ENCODE results near the gene GRIA1.
"Not testable (repeated sequence)": the region's sequence is repeated elsewhere in the genome, so short reads cannot be mapped to it uniquely, and the experiment has no call there.

Gene GRIA1

DNA sequence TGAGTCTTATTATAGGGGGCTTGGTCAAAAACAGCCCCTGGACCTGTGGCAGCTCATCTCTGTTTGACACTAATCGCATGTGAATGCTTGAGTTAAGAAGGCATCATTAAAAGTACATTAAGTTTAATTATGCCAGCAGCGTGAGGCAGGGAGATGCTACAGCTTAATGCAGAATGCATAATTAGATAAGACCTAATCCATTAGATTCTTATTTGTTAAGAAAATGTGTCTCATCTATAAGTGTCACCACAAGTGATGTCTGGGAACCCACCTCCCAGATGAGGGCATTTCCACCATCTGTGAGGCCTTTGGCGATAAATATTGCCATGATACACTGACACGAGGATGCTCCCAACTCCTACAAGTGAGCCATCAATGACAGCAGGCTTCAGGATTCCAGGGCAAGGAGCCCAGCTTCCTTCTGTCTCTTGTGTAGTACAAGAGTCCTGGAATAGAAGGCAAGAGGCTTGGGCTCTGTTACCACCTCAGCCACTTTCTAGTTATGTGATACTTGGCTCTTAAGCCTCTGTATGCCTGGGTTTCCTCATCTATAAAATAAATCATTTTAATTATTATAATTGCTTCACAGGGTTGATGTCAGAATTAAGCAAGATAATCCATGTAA is 345.5 kb downstream of the GRIA1 start:
- DNase-seq (ENCODE audit: low read depth in 2 of 2), result no peak

DNA sequence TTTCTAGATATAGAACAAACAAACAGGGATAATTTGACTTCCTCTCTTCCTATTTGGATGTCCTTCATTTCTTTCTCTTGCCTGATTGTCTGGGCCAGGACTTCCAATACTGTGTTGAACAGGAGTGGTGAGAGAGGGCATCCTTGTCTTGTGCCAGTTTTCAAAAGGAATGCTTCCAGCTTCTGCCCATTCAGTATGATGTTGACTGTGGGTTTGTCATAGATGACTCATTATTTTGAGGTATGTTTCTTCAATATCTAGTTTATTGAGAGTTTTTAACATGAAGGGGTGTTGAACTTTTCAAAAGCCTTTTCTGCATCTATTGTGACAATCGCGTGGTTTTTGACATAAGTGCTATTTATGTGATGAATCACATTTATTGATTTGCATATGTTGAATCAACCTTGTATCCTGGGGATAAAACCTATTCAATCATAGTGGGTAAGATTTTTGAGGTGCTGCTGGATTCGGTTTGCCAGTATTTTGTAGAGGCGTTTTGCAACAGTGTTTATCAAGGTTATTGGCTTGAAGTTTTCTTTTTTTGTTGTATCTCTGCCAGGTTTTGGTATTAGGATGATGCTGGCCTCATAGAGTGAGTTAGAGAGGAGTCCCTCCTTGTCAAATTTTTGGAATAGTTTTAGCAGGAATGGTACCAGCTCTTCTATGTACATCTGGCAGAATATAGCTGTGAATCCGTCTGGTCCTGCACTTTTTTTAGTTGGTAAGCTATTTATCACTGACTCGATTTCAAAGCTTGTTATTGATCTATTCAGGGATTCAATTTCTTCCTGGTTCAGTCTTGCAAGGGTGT is 359.0 kb downstream of the GRIA1 start:
- DNase-seq (ENCODE audit: low read depth in 2 of 2), result not testable (repeated sequence)

DNA sequence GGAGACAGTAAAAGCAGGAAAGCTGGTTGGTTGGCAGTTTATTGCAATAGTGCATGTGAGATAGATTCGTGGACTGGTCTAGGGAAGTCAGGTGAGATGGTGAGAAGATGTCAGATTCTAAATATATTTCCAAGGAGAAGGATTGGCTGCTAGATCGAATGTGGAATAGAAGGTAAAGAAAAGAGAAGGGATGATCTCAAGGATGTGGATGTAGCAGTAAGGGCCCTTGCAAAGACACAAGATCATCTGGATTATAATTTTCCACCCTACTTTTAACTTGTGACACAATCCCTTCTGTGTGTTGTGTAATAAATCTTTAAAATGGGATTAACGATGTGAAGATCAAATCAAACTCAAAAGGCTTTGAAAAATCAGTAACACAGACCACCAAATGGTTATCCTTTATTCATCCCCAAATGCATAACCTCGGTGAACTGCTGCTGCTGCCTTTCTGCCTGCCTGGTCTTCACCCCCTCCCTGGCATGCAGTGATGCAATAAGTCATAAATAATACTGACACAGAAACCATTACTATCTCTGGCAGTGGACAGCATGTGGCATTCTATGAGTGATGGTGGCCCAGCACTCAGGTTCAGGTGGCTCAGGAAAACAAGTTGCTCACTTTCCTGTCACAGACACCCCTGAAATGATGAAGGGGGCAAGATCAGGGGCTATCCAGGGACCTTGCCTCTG is 369.9 kb downstream of the GRIA1 start:
- DNase-seq (ENCODE audit: low read depth in 2 of 2), result no peak

DNA sequence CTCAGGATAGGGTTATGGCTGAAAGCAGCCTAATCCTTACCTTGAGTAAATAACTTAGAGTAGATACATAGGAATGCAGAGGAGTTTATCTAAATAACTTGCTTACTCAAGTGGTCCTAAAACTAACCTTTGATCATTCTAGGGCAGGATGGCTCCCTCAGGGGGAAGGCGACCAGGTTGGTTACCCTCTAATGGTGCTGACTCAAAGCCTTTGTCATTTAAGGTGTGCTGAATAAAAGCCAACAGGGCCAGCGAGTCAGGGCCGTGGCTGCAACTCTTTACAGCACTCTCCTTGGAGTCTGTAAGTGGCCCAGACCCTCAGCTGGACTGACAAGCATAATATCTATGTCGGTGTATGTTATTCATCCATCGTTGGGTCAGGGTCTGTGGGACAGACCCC is 372.4 kb downstream of the GRIA1 start:
- not testable (repeated sequence) for DNase-seq (ENCODE audit: low read depth in 2 of 2)

Measured in activated CD8-positive, alpha-beta memory T cell treated with anti-CD3 and anti-CD28 coated beads for 4 hours (primary cell).